K562 (cell line): ENCODE results near the gene RBM3. TPM values are rescaled to one million over a fixed set of nuclear protein-coding genes. Genes with fewer than 3 reads are reported as not detected.

ENCODE experiments used
- ATAC-seq: fragments of 200-7000 bp; cut with Tn5 transposase; 3 replicates; pipeline ENCODE4 v1.9.1; 2020; ENCODE audit warnings: moderate library complexity
- BruUV-seq: library from RNA; stranded (reverse); fragments of 400-500 nt; replicated peaks from 2 replicates; lab custom pipeline; 2021; lab: Mats Ljungman, UMichigan
- CTCF ChIA-PET: fragments of 300-600 bp; formaldehyde crosslinking; extraction: SDS; loops from one replicate; lab custom pipeline; 2021; ENCODE audit warnings: low intra/inter-chr PET ratio; lab: Yijun Ruan, JAX
- POLR2A ChIA-PET: fragments of 300-600, 350-650 bp; sonication (Branson Sonifier 250); formaldehyde crosslinking; extraction: SDS; loops from one replicate; lab custom pipeline; 2021; ENCODE audit warnings: antibody characterized with exemption, inconsistent platforms; lab: Yijun Ruan, JAX
- DNase-seq, 4 experiments: peaks; one replicate each; pipeline versions ENCODE4 v3.0.0 to v3.0.0-alpha.2; 2011 to 2018; ENCODE audit warnings: low spot score in 3 of 4, mixed read lengths in 3 of 4; ENCODE audit errors: extremely low read depth in 1 of 4
- FAIRE-seq: peaks from 2 replicates; lab custom pipeline; 2011; peaks lifted over from hg19 to GRCh38; lab: Jason Lieb, UNC
- H2AFZ ChIP-seq: 2 replicates; pipeline ENCODE4 v1.6.0; 2011; ENCODE audit warnings: low read depth, low read length, control low read depth, inconsistent platforms
- H3K27ac ChIP-seq: fragments of 200-600 bp; 3 replicates; pipeline ENCODE4 v1.8.0; 2011; ENCODE audit warnings: low read depth, mild to moderate bottlenecking, control low read depth, inconsistent platforms, low read length, moderate library complexity, mixed read lengths; ENCODE audit errors: extremely low read depth
- H3K27me3 ChIP-seq, 2 experiments: fragments of 300-600 bp in 1 of 2; 2 replicates in 1 of 2; 3 replicates in 1 of 2; pipeline versions ENCODE4 v1.6.0 to v1.8.0; 2011; ENCODE audit warnings: inconsistent platforms in 2 of 2, low read length in 2 of 2, mild to moderate bottlenecking in 1 of 2, mixed read lengths in 1 of 2, moderate library complexity in 1 of 2; ENCODE audit not compliant: control insufficient read depth in 2 of 2, insufficient read depth in 2 of 2
- H3K36me3 ChIP-seq: fragments of 300-600 bp; 3 replicates; pipeline ENCODE4 v1.8.0; 2011; ENCODE audit warnings: mild to moderate bottlenecking, low read length, inconsistent platforms; ENCODE audit not compliant: control insufficient read depth, insufficient read depth
- H3K4me1 ChIP-seq, 2 experiments: fragments of 200-600 bp in 1 of 2; replicated peaks in 1 of 2; 2 replicates in 1 of 2; 3 replicates in 1 of 2; pipeline versions ENCODE4 v1.5.1 to v1.8.0; 2011; ENCODE audit warnings: inconsistent platforms in 2 of 2, low read length in 2 of 2, mild to moderate bottlenecking in 1 of 2, mixed read lengths in 1 of 2, moderate library complexity in 1 of 2; ENCODE audit not compliant: control insufficient read depth in 2 of 2, insufficient read depth in 2 of 2
- H3K4me2 ChIP-seq: 2 replicates; pipeline ENCODE4 v1.6.1; 2011; ENCODE audit warnings: low read length, control low read depth, inconsistent platforms, mixed read lengths; ENCODE audit not compliant: insufficient read depth
- H3K4me3 ChIP-seq: fragments of 200-600 bp; sonication (generic), shearing (Covaris generic); 2 replicates; pipeline ENCODE4 v1.5.1; 2016; ENCODE audit warnings: control low read depth, inconsistent platforms
- H3K79me2 ChIP-seq: fragments of 200-600 bp; 3 replicates; pipeline ENCODE4 v1.8.0; 2011; ENCODE audit warnings: low read length, inconsistent platforms; ENCODE audit not compliant: control insufficient read depth, insufficient read depth
- H3K9ac ChIP-seq, 2 experiments: 2 replicates each; pipeline versions ENCODE4 v1.6.0 to v1.6.1; 2011; ENCODE audit warnings: low read depth in 2 of 2, low read length in 2 of 2, control low read depth in 1 of 2, inconsistent platforms in 1 of 2, mild to moderate bottlenecking in 1 of 2, mixed read lengths in 1 of 2; ENCODE audit not compliant: insufficient read depth in 1 of 2
- H3K9me1 ChIP-seq: one replicate; pipeline ENCODE4 v1.6.0; 2011; ENCODE audit warnings: inconsistent platforms, mild to moderate bottlenecking, low read length, moderate library complexity; ENCODE audit not compliant: control insufficient read depth, insufficient read depth
- H3K9me3 ChIP-seq: replicated peaks from 2 replicates; pipeline ENCODE4 v1.5.1; 2011; ENCODE audit warnings: low read depth, low read length, inconsistent platforms; ENCODE audit not compliant: control insufficient read depth, insufficient read depth
- H4K20me1 ChIP-seq: replicated peaks from 2 replicates; pipeline ENCODE4 v1.6.1; 2011; ENCODE audit warnings: low read length, inconsistent platforms, mixed read lengths; ENCODE audit not compliant: control insufficient read depth, insufficient read depth
- JUND ChIP-seq, 2 experiments: IDR thresholded peaks; 2 replicates in 1 of 2; 3 replicates in 1 of 2; pipeline ENCODE4 v1.6.1; 2011; ENCODE audit warnings: borderline replicate concordance in 2 of 2, low read depth in 2 of 2, low read length in 2 of 2, improper control_type of control experiment in 1 of 2, missing biosample characterization in 1 of 2, missing genetic modification characterization in 1 of 2, missing genetic modification reagents in 1 of 2
- TCF7L2 ChIP-seq: fragments of 150-350 bp; IDR thresholded peaks from 2 replicates; pipeline ENCODE4 v1.6.1; 2016; ENCODE audit warnings: low read depth, mild to moderate bottlenecking, low read length, moderate library complexity
- whole genome bisulfite sequencing: fragments of 100-300 bp; shearing (Covaris generic); methylation state at CpG from one replicate; pipeline ENCODE4 v1.1.6; 2016; ENCODE audit warnings: low coverage, mixed read lengths; ENCODE audit not compliant: insufficient coverage; ENCODE audit errors: missing lambda C conversion rate; 5-methylcytosine and 5-hydroxymethylcytosine counted together
- in situ Hi-C: fragments of 300-500 bp; cut with MboI; formaldehyde crosslinking; loops from 4 replicates; pipeline ENCODE4 v1.15.0; 2018; ENCODE audit warnings: inconsistent platforms, mixed read lengths
- intact Hi-C: fragments of 100-400 bp; cut with micrococcal nuclease; formaldehyde crosslinking; loops from 2 replicates; pipeline ENCODE4 v1.14.2; 2022
- polyA plus RNA-seq, 8 experiments: library from polyadenylated mRNA; depleted of rRNA in 4 of 8; stranded (reverse) in 5 of 8; unstranded in 3 of 8; fragments of >200 nt; fragmentation: Nextera tagmentation in 2 of 8; fragmentation: Illumina TruSeq in 1 of 8; extraction: Ambion mirVana in 2 of 8; extraction: Trizol in 1 of 8; gene quantifications; 2 replicates each; pipeline versions ENCODE4 v1.2.1 to v1.2.3, GENCODE V29; 2011 to 2014; ENCODE audit warnings: inconsistent platforms in 1 of 8, missing spikeins in 1 of 8
- small RNA-seq: library from RNA; depleted of rRNA; stranded (forward); fragments of <200 nt; gene quantifications from one replicate; pipeline ENCODE3, GENCODE V24; 2014
- total RNA-seq, 7 experiments: library from RNA; depleted of rRNA in 6 of 7; stranded (reverse); fragments of >200 nt in 6 of 7; fragmentation: Illumina TruSeq in 2 of 7; extraction: Trizol in 2 of 7; gene quantifications; 2 replicates each; pipeline versions ENCODE4 v1.2.1 to v1.2.3, GENCODE V29; 2011 to 2021; ENCODE audit warnings: low replicate concordance in 1 of 7

Gene RBM3
- total and polyA plus RNA-seq, 9 of the 15 experiments (the other 6 are each of a cell fraction or from before 2014, with no cell fraction given), result 70.3 to 272 (median 209) TPM

DNA sequence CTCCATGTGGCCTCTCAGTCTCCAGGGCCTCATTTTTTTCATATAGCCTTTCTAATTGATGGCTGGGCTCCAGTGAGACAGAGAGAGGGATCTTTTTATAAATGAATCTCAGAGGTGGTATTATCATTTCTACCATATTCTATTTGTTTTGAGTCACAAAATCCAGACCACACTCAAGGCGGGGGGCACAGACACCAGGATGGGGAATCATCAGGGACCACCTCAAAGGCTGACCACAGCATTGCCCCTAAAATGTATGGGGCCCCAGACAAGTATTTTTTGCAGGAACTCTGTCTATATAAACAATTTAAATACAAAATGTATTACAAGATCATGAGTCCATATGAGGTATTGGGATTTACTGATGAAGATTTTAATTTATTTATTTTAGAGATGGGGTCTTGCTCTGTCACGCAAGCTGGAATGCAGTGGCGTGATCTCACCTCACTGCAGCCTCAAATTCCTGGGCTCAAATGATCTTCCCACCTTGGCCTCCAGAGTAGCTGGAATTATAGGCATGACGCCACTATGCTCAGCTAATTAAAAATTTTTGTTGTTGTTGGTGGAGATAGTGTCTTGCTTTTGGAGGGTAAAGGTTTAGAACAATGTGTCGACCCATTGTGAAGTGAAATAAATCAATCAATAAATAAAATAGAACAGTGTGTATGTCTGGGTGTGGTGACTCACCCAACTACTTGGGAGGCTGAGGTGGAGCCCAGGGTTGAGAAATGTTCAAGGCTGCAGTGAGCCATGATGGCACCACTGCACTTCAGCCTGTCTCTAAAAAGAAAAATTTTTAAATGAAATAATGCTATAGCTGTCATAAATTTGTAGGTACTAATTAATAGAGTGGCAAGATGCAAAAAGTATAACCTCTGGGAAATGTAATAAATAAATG, 52.4 kb downstream of the RBM3 start:
- Histone ChIP-seq H3K4me3 (no peak overlapping the region), H3K27me3 (no peaks in the 10 kb centered on the region), H3K36me3 (no peaks in the 10 kb centered on the region), H3K9ac (no peak overlapping the region), H3K9me3 (no peaks in the 10 kb centered on the region), H3K9me1 (no peaks in the 10 kb centered on the region), H3K27ac (no peak overlapping the region), H3K4me2 (no peak overlapping the region), H4K20me1 (no peaks in the 10 kb centered on the region), H3K79me2 (no peaks in the 10 kb centered on the region), H2AFZ (no peak overlapping the region), H3K4me1 (peaks cover 1 to 2% of the 10 kb centered on the region in 2 experiments; a peak in 4 of 5 replicates)
- DNase-seq (no peak), FAIRE-seq (no peak), ATAC-seq (no peak)
- in situ Hi-C loops, result loop anchor here (25.0 kb wide), 3 partner anchors 1286 to 1961 kb away; partner anchors contain the start of genes AKAP4, CCNB3 and CLCN5
- 0 out of 2 replicates have a peak, but pooled peaks have one; percentile 3 for TF ChIP-seq JUND (IDR thresholded peaks at IDR 0.05; ENCODE audit: borderline replicate concordance, low read depth, low read length)
- TF ChIP-seq JUND (tag; IDR thresholded peaks at IDR 0.05; ENCODE audit: borderline replicate concordance, low read depth, low read length), result no peak
- TF ChIP-seq TCF7L2, result no peak
- CTCF ChIA-PET, result no interaction called here
- WGBS, result 58% methylated on average over 5 of the region's 5 CpGs
- BruUV-seq, result no TSS peak
- intact Hi-C loops, result no loop called here
- POLR2A ChIA-PET, result interaction anchor here (0.6 kb wide), 1 partner anchor 630 kb away, joined by 3 read pairs; no protein-coding TSS in a partner anchor

Small RNA genes within 50 kb of the gene (small RNA-seq; reads per million reads assigned to genes)
- not detected for gene MRPL32P1

Other genes with a start within 250 kb of the RBM3 start
Only the 7 nearest of the 14 such genes appear.
- gene SLC38A5, start 104.2 kb upstream of the RBM3 start, total RNA-seq (2014; rRNA removed), result 142 and 201 TPM in 2 replicates
- 72.6 and 88.6 TPM in 2 replicates for gene SLC38A5, start 104.2 kb upstream of the RBM3 start, total RNA-seq (2014; rRNA removed; fragmentation: Illumina TruSeq; extraction: Trizol)
- gene SLC38A5, start 104.2 kb upstream of the RBM3 start, total RNA-seq (2015; rRNA removed; fragmentation: Illumina TruSeq; extraction: Trizol), result 128 and 129 TPM in 2 replicates
- 213 and 228 TPM in 2 replicates for gene SLC38A5, start 104.2 kb upstream of the RBM3 start, total RNA-seq (2021)
- gene SLC38A5, start 104.2 kb upstream of the RBM3 start, polyA plus RNA-seq (2011; rRNA removed), result 163 and 193 TPM in 2 replicates
- 204 and 238 TPM in 2 replicates for gene SLC38A5, start 104.2 kb upstream of the RBM3 start, polyA plus RNA-seq (2014; fragmentation: Illumina TruSeq; extraction: Trizol)
- 10 to 100 TPM in 1 of 2 experiments, 1 to 10 TPM in 1; 9.3 to 31.2 TPM for gene SLC38A5, start 104.2 kb upstream of the RBM3 start, polyA plus RNA-seq (2014; fragmentation: Nextera tagmentation; extraction: Ambion mirVana)
- gene SLC38A5, start 104.2 kb upstream of the RBM3 start, polyA plus RNA-seq (2014; rRNA removed), result 199 and 251 TPM in 2 replicates
- gene FTSJ1, start 98.3 kb upstream of the RBM3 start, total RNA-seq (2014; rRNA removed), result 87.2 and 121 TPM in 2 replicates
- 54.7 and 60.1 TPM in 2 replicates for gene FTSJ1, start 98.3 kb upstream of the RBM3 start, total RNA-seq (2014; rRNA removed; fragmentation: Illumina TruSeq; extraction: Trizol)
- 72.9 and 75.2 TPM in 2 replicates for gene FTSJ1, start 98.3 kb upstream of the RBM3 start, total RNA-seq (2015; rRNA removed; fragmentation: Illumina TruSeq; extraction: Trizol)
- 85.0 and 87.3 TPM in 2 replicates for gene FTSJ1, start 98.3 kb upstream of the RBM3 start, total RNA-seq (2021)
- gene FTSJ1, start 98.3 kb upstream of the RBM3 start, polyA plus RNA-seq (2011; rRNA removed), result 51.4 and 53.1 TPM in 2 replicates
- 95.6 and 109 TPM in 2 replicates for gene FTSJ1, start 98.3 kb upstream of the RBM3 start, polyA plus RNA-seq (2014; fragmentation: Illumina TruSeq; extraction: Trizol)
- gene FTSJ1, start 98.3 kb upstream of the RBM3 start, polyA plus RNA-seq (2014; fragmentation: Nextera tagmentation; extraction: Ambion mirVana), result 10 to 100 TPM; 12.2 to 17.4 TPM
- gene FTSJ1, start 98.3 kb upstream of the RBM3 start, polyA plus RNA-seq (2014; rRNA removed), result 71.6 and 86.8 TPM in 2 replicates
- 2.8 and 4.0 TPM in 2 replicates for gene PORCN, start 65.5 kb upstream of the RBM3 start, total RNA-seq (2014; rRNA removed)
- 1.9 and 2.0 TPM in 2 replicates for gene PORCN, start 65.5 kb upstream of the RBM3 start, total RNA-seq (2014; rRNA removed; fragmentation: Illumina TruSeq; extraction: Trizol)
- 2.4 and 3.2 TPM in 2 replicates for gene PORCN, start 65.5 kb upstream of the RBM3 start, total RNA-seq (2015; rRNA removed; fragmentation: Illumina TruSeq; extraction: Trizol)
- 4.4 and 4.7 TPM in 2 replicates for gene PORCN, start 65.5 kb upstream of the RBM3 start, total RNA-seq (2021)
- 3.7 and 6.9 TPM in 2 replicates for gene PORCN, start 65.5 kb upstream of the RBM3 start, polyA plus RNA-seq (2011; rRNA removed)
- 4.5 and 4.8 TPM in 2 replicates for gene PORCN, start 65.5 kb upstream of the RBM3 start, polyA plus RNA-seq (2014; fragmentation: Illumina TruSeq; extraction: Trizol)
- gene PORCN, start 65.5 kb upstream of the RBM3 start, polyA plus RNA-seq (2014; fragmentation: Nextera tagmentation; extraction: Ambion mirVana), result under 1 TPM; 0.34 to 0.62 TPM
- 5.1 TPM in 2 replicates for gene PORCN, start 65.5 kb upstream of the RBM3 start, polyA plus RNA-seq (2014; rRNA removed)
- gene EBP, start 52.7 kb upstream of the RBM3 start, total RNA-seq (2014; rRNA removed), result 244 and 267 TPM in 2 replicates
- gene EBP, start 52.7 kb upstream of the RBM3 start, total RNA-seq (2014; rRNA removed; fragmentation: Illumina TruSeq; extraction: Trizol), result 242 and 313 TPM in 2 replicates
- gene EBP, start 52.7 kb upstream of the RBM3 start, total RNA-seq (2015; rRNA removed; fragmentation: Illumina TruSeq; extraction: Trizol), result 219 and 244 TPM in 2 replicates
- gene EBP, start 52.7 kb upstream of the RBM3 start, total RNA-seq (2021), result 264 and 278 TPM in 2 replicates
- 228 and 411 TPM in 2 replicates for gene EBP, start 52.7 kb upstream of the RBM3 start, polyA plus RNA-seq (2011; rRNA removed)
- gene EBP, start 52.7 kb upstream of the RBM3 start, polyA plus RNA-seq (2014; fragmentation: Illumina TruSeq; extraction: Trizol), result 274 and 307 TPM in 2 replicates
- 100 to 1,000 TPM; 569 to 987 TPM for gene EBP, start 52.7 kb upstream of the RBM3 start, polyA plus RNA-seq (2014; fragmentation: Nextera tagmentation; extraction: Ambion mirVana)
- gene EBP, start 52.7 kb upstream of the RBM3 start, polyA plus RNA-seq (2014; rRNA removed), result 238 and 281 TPM in 2 replicates
- 5.4 and 6.7 TPM in 2 replicates for gene TBC1D25, start 34.8 kb upstream of the RBM3 start, total RNA-seq (2014; rRNA removed)
- 0.87 and 0.96 TPM in 2 replicates for gene TBC1D25, start 34.8 kb upstream of the RBM3 start, total RNA-seq (2014; rRNA removed; fragmentation: Illumina TruSeq; extraction: Trizol)
- 1.5 and 2.0 TPM in 2 replicates for gene TBC1D25, start 34.8 kb upstream of the RBM3 start, total RNA-seq (2015; rRNA removed; fragmentation: Illumina TruSeq; extraction: Trizol)
- 9.5 and 10.6 TPM in 2 replicates for gene TBC1D25, start 34.8 kb upstream of the RBM3 start, total RNA-seq (2021)
- gene TBC1D25, start 34.8 kb upstream of the RBM3 start, polyA plus RNA-seq (2011; rRNA removed), result 3.9 and 7.1 TPM in 2 replicates
- gene TBC1D25, start 34.8 kb upstream of the RBM3 start, polyA plus RNA-seq (2014; fragmentation: Illumina TruSeq; extraction: Trizol), result 6.1 and 7.5 TPM in 2 replicates
- under 1 TPM; 0.62 to 0.87 TPM for gene TBC1D25, start 34.8 kb upstream of the RBM3 start, polyA plus RNA-seq (2014; fragmentation: Nextera tagmentation; extraction: Ambion mirVana)
- 5.4 and 6.2 TPM in 2 replicates for gene TBC1D25, start 34.8 kb upstream of the RBM3 start, polyA plus RNA-seq (2014; rRNA removed)
- gene WDR13, start 23.0 kb downstream of the RBM3 start, total RNA-seq (2014; rRNA removed), result 38.7 and 76.8 TPM in 2 replicates
- 10.8 and 17.1 TPM in 2 replicates for gene WDR13, start 23.0 kb downstream of the RBM3 start, total RNA-seq (2014; rRNA removed; fragmentation: Illumina TruSeq; extraction: Trizol)
- gene WDR13, start 23.0 kb downstream of the RBM3 start, total RNA-seq (2015; rRNA removed; fragmentation: Illumina TruSeq; extraction: Trizol), result 27.3 and 31.4 TPM in 2 replicates
- 64.7 and 70.5 TPM in 2 replicates for gene WDR13, start 23.0 kb downstream of the RBM3 start, total RNA-seq (2021)
- 36.4 and 76.3 TPM in 2 replicates for gene WDR13, start 23.0 kb downstream of the RBM3 start, polyA plus RNA-seq (2011; rRNA removed)
- 30.4 and 54.9 TPM in 2 replicates for gene WDR13, start 23.0 kb downstream of the RBM3 start, polyA plus RNA-seq (2014; fragmentation: Illumina TruSeq; extraction: Trizol)
- 10 to 100 TPM in 1 of 2 experiments, 1 to 10 TPM in 1; 7.4 to 16.0 TPM for gene WDR13, start 23.0 kb downstream of the RBM3 start, polyA plus RNA-seq (2014; fragmentation: Nextera tagmentation; extraction: Ambion mirVana)
- 49.1 and 73.2 TPM in 2 replicates for gene WDR13, start 23.0 kb downstream of the RBM3 start, polyA plus RNA-seq (2014; rRNA removed)
- 8.8 and 9.7 TPM in 2 replicates for gene WAS, start 109.3 kb downstream of the RBM3 start, total RNA-seq (2014; rRNA removed)
- gene WAS, start 109.3 kb downstream of the RBM3 start, total RNA-seq (2014; rRNA removed; fragmentation: Illumina TruSeq; extraction: Trizol), result 2.4 and 2.9 TPM in 2 replicates
- 5.9 and 7.9 TPM in 2 replicates for gene WAS, start 109.3 kb downstream of the RBM3 start, total RNA-seq (2015; rRNA removed; fragmentation: Illumina TruSeq; extraction: Trizol)
- 10.8 and 15.7 TPM in 2 replicates for gene WAS, start 109.3 kb downstream of the RBM3 start, total RNA-seq (2021)
- 1.2 and 20.4 TPM in 2 replicates for gene WAS, start 109.3 kb downstream of the RBM3 start, polyA plus RNA-seq (2011; rRNA removed)
- gene WAS, start 109.3 kb downstream of the RBM3 start, polyA plus RNA-seq (2014; fragmentation: Illumina TruSeq; extraction: Trizol), result 16.1 and 17.7 TPM in 2 replicates
- gene WAS, start 109.3 kb downstream of the RBM3 start, polyA plus RNA-seq (2014; fragmentation: Nextera tagmentation; extraction: Ambion mirVana), result under 1 TPM; 0.11 to 0.25 TPM
- 3.8 and 4.3 TPM in 2 replicates for gene WAS, start 109.3 kb downstream of the RBM3 start, polyA plus RNA-seq (2014; rRNA removed)